ENCODE data around the gene HMOX1. TPM values are rescaled to one million over a fixed set of nuclear protein-coding genes. Genes with fewer than 3 reads are reported as not detected.

Gene HMOX1
- total RNA-seq, 1 experiment from 2014 or later, result 26.4 TPM

GRCh38 chr22:35346596-35347220, 34.2 kb upstream of the HMOX1 start:
- RAD21 ChIA-PET (ENCODE audit: low non-redundant PET in 1 of 2, low total read pairs in 2 of 2, uncharacterized antibody in 2 of 2, unreplicated experiment in 2 of 2), result no interaction called here

More at GRCh38 chr22:35346596-35347220, 34.2 kb upstream of the HMOX1 start:
- H3K9ac ChIP-seq (ENCODE audit: low read length), result no peak overlapping the region
- peaks cover 2 to 13% of the 10 kb centered on the region in 2 experiments; a peak in 3 of 4 replicates for H3K4me1 ChIP-seq (ENCODE audit: control insufficient read depth in 1 of 2, insufficient read depth in 2 of 2, low read length in 2 of 2)
- no peaks in the 10 kb centered on the region for H3K27me3 ChIP-seq (ENCODE audit: insufficient read depth, low read length)
- DNase-seq (ENCODE audit: low read depth, low spot score) (no peak), ATAC-seq (no peak)
- intact Hi-C loops (cut with micrococcal nuclease), result no loop called here
- no peaks in the 10 kb centered on the region for H4K20me1 ChIP-seq (ENCODE audit: insufficient read depth)
- H3K79me2 ChIP-seq (ENCODE audit: insufficient read depth, low read length), result no peaks in the 10 kb centered on the region
- H3K4me2 ChIP-seq (ENCODE audit: low read length), result no peak overlapping the region
- H3K9me3 ChIP-seq (ENCODE audit: control insufficient read depth in 1 of 2, insufficient read depth in 1 of 2, low read depth in 1 of 2, low read length in 2 of 2), result peaks cover 0 to 8% of the 10 kb centered on the region in 2 experiments; a peak in 1 of 4 replicates
- H3K36me3 ChIP-seq (ENCODE audit: control insufficient read depth in 1 of 2, insufficient read depth in 2 of 2, low read length in 2 of 2), result no peaks in the 10 kb centered on the region
- POLR2A ChIA-PET, result no interaction called here
- TF ChIP-seq JUND (IDR thresholded peaks at IDR 0.05) (no peak), CTCF (IDR thresholded peaks at IDR 0.05 in 2 of 3, conservative IDR thresholded peaks at IDR 0.05 in 1 of 3; ENCODE audit: borderline replicate concordance in 1 of 3, insufficient read depth in 1 of 3, low read depth in 2 of 3, low read length in 2 of 3) (no peak), CBX3 (IDR thresholded peaks at IDR 0.05; ENCODE audit: low read depth) (no peak), ZBTB33 (IDR thresholded peaks at IDR 0.05; ENCODE audit: extremely low read depth, insufficient replicate concordance, low read length) (no peak), ATF3 (IDR thresholded peaks at IDR 0.05) (no peak), YY1 (IDR thresholded peaks at IDR 0.05; ENCODE audit: extremely low read depth, insufficient replicate concordance, low read depth, low read length) (no peak), ZFX (IDR thresholded peaks at IDR 0.05) (no peak), POLR2A (IDR thresholded peaks at IDR 0.05; ENCODE audit: borderline replicate concordance, extremely low read depth, insufficient read depth, insufficient read length) (no peak), ELF1 (IDR thresholded peaks at IDR 0.05; ENCODE audit: borderline replicate concordance, low read depth) (no peak), RAD21 (IDR thresholded peaks at IDR 0.05; ENCODE audit: low read depth) (no peak), FOSL1 (IDR thresholded peaks at IDR 0.05; ENCODE audit: low read depth) (no peak), EZH2phosphoT487 (IDR thresholded peaks at IDR 0.05; ENCODE audit: borderline replicate concordance) (no peak)
- TF ChIP-seq, protein P1, sequence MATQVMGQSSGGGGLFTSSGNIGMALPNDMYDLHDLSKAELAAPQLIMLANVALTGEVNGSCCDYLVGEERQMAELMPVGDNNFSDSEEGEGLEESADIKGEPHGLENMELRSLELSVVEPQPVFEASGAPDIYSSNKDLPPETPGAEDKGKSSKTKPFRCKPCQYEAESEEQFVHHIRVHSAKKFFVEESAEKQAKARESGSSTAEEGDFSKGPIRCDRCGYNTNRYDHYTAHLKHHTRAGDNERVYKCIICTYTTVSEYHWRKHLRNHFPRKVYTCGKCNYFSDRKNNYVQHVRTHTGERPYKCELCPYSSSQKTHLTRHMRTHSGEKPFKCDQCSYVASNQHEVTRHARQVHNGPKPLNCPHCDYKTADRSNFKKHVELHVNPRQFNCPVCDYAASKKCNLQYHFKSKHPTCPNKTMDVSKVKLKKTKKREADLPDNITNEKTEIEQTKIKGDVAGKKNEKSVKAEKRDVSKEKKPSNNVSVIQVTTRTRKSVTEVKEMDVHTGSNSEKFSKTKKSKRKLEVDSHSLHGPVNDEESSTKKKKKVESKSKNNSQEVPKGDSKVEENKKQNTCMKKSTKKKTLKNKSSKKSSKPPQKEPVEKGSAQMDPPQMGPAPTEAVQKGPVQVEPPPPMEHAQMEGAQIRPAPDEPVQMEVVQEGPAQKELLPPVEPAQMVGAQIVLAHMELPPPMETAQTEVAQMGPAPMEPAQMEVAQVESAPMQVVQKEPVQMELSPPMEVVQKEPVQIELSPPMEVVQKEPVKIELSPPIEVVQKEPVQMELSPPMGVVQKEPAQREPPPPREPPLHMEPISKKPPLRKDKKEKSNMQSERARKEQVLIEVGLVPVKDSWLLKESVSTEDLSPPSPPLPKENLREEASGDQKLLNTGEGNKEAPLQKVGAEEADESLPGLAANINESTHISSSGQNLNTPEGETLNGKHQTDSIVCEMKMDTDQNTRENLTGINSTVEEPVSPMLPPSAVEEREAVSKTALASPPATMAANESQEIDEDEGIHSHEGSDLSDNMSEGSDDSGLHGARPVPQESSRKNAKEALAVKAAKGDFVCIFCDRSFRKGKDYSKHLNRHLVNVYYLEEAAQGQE (IDR thresholded peaks at IDR 0.05; ENCODE audit: low read depth), result no peak
- TF ChIP-seq, protein P2, sequence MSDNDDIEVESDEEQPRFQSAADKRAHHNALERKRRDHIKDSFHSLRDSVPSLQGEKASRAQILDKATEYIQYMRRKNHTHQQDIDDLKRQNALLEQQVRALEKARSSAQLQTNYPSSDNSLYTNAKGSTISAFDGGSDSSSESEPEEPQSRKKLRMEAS (IDR thresholded peaks at IDR 0.05), result no peak
- H3K27ac ChIP-seq (ENCODE audit: low read depth, low read length), result no peak overlapping the region
- no TSS peak for BruUV-seq (replicated peaks)
- no peak overlapping the region for H3K4me3 ChIP-seq (replicated peaks in 1 of 2; ENCODE audit: low read depth in 1 of 2, low read length in 2 of 2)
- no peaks in the 10 kb centered on the region for H3K9me2 ChIP-seq (ENCODE audit: insufficient read depth)
- H2AFZ ChIP-seq (ENCODE audit: low read depth, low read length, poor library complexity, severe bottlenecking), result no peak overlapping the region
- CTCF ChIA-PET, result no interaction called here

Data from HCT116 (cell line).